K562 (cell line): ENCODE results near the gene SLC25A10. TPM values are rescaled to one million over a fixed set of nuclear protein-coding genes. Genes with fewer than 3 reads are reported as not detected.
A peak's percentile ranks its signal among the peaks of the same experiment; 100 is the strongest.

Experiments used
- AFF1 ChIP-seq, 2 experiments: fragments of 450-650 bp; IDR thresholded peaks; 2 replicates each; pipeline ENCODE4 v1.6.1; 2018; ENCODE audit warnings: mild to moderate bottlenecking in 2 of 2, low read depth in 1 of 2; ENCODE audit not compliant: partially characterized antibody in 2 of 2
- BMI1 ChIP-seq: fragments of 150-350 bp; IDR thresholded peaks from 2 replicates; pipeline ENCODE4 v1.6.1; 2014; ENCODE audit warnings: low read length
- ETV5 ChIP-seq: sonication (generic); formaldehyde crosslinking; IDR thresholded peaks from 2 replicates; pipeline ENCODE4 v1.4.0; 2020; ENCODE audit warnings: low read depth, mild to moderate bottlenecking, missing genetic modification reagents
- GTF2B ChIP-seq: IDR thresholded peaks from 2 replicates; pipeline ENCODE4 v1.6.1; 2011; ENCODE audit not compliant: insufficient read length; ENCODE audit errors: extremely low read depth
- HDAC2 ChIP-seq: fragments of 450-650 bp; IDR thresholded peaks from 2 replicates; pipeline ENCODE4 v1.6.1; 2016; ENCODE audit warnings: mild to moderate bottlenecking
- MXI1 ChIP-seq: IDR thresholded peaks from 2 replicates; pipeline ENCODE4 v1.6.1; 2011; ENCODE audit warnings: low read depth, mild to moderate bottlenecking, improper control_type of control experiment, low read length
- POLR2G ChIP-seq: fragments of 200-400 bp; formaldehyde crosslinking; IDR thresholded peaks from 2 replicates; pipeline ENCODE4 v1.6.1; 2017; ENCODE audit warnings: low read depth, mild to moderate bottlenecking, antibody characterized with exemption, low read length, moderate library complexity
- SIN3A ChIP-seq, 2 experiments: fragments of 150-350 bp in 1 of 2; IDR thresholded peaks; 2 replicates each; pipeline ENCODE4 v1.6.1; 2011 to 2016; ENCODE audit warnings: borderline replicate concordance in 2 of 2, low read depth in 2 of 2, low read length in 2 of 2, mild to moderate bottlenecking in 2 of 2, moderate library complexity in 2 of 2; ENCODE audit not compliant: control insufficient read depth in 1 of 2
- SMARCC2 ChIP-seq: fragments of 450-650 bp; IDR thresholded peaks from 2 replicates; pipeline ENCODE4 v1.6.1; 2017; ENCODE audit warnings: antibody characterized with exemption, moderate library complexity, mild to moderate bottlenecking, low read depth
- TRIM24 ChIP-seq, 2 experiments: fragments of 450-650 bp; IDR thresholded peaks; 2 replicates each; pipeline ENCODE4 v1.6.1; 2016
- TSHZ1 ChIP-seq: fragments of 250-450 bp; sonication (Bioruptor Pico); IDR thresholded peaks from 2 replicates; pipeline ENCODE4 v1.4.0; 2020; ENCODE audit warnings: mild to moderate bottlenecking, moderate library complexity
- ZC3H4 ChIP-seq: sonication (generic); formaldehyde crosslinking; IDR thresholded peaks from 2 replicates; pipeline ENCODE4 v1.9.0; 2021; ENCODE audit warnings: missing genetic modification reagents, borderline replicate concordance
- ZNF140 ChIP-seq: fragments of 250-450 bp; sonication (Bioruptor Pico); IDR thresholded peaks from 2 replicates; pipeline ENCODE4 v1.8.0; 2021; ENCODE audit warnings: moderate library complexity, mild to moderate bottlenecking, inconsistent platforms
- ZNF280B ChIP-seq: fragments of 250-450 bp; sonication (Bioruptor Pico); IDR thresholded peaks from 2 replicates; pipeline ENCODE4 v1.5.1; 2021; ENCODE audit warnings: mild to moderate bottlenecking
- polyA plus RNA-seq, 8 experiments: library from polyadenylated mRNA; depleted of rRNA in 4 of 8; stranded (reverse) in 5 of 8; unstranded in 3 of 8; fragments of >200 nt; fragmentation: Nextera tagmentation in 2 of 8; fragmentation: Illumina TruSeq in 1 of 8; extraction: Ambion mirVana in 2 of 8; extraction: Trizol in 1 of 8; gene quantifications; 2 replicates each; pipeline versions ENCODE4 v1.2.1 to v1.2.3, GENCODE V29; 2011 to 2014; ENCODE audit warnings: inconsistent platforms in 1 of 8, missing spikeins in 1 of 8
- total RNA-seq, 7 experiments: library from RNA; depleted of rRNA in 6 of 7; stranded (reverse); fragments of >200 nt in 6 of 7; fragmentation: Illumina TruSeq in 2 of 7; extraction: Trizol in 2 of 7; gene quantifications; 2 replicates each; pipeline versions ENCODE4 v1.2.1 to v1.2.3, GENCODE V29; 2011 to 2021; ENCODE audit warnings: low replicate concordance in 1 of 7
- TF ChIP-seq, protein P1 (sequence below): fragments of 250-450 bp; sonication (Bioruptor Pico); IDR thresholded peaks from 2 replicates; pipeline ENCODE4 v1.5.0; 2021

The SLC25A10 gene
- total and polyA plus RNA-seq, 9 of the 15 experiments (the other 6 are each of a cell fraction or from before 2014, with no cell fraction given) = 0.10 to 85.6 (median 34.3) TPM

GRCh38 chr17:81741594-81742452, 29.7 kb downstream of the SLC25A10 start (continued):
- TF ChIP-seq GTF2B = no peak
- TF ChIP-seq SMARCC2 = no peak
- TF ChIP-seq, protein P1, sequence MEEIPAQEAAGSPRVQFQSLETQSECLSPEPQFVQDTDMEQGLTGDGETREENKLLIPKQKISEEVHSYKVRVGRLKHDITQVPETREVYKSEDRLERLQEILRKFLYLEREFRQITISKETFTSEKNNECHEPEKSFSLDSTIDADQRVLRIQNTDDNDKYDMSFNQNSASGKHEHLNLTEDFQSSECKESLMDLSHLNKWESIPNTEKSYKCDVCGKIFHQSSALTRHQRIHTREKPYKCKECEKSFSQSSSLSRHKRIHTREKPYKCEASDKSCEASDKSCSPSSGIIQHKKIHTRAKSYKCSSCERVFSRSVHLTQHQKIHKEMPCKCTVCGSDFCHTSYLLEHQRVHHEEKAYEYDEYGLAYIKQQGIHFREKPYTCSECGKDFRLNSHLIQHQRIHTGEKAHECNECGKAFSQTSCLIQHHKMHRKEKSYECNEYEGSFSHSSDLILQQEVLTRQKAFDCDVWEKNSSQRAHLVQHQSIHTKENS (CRISPR knock-in tag) = no peak
- TF ChIP-seq ETV5 (CRISPR knock-in tag) = no peak
- TF ChIP-seq ZC3H4 (CRISPR knock-in tag) = no peak
- TF ChIP-seq BMI1 = no peak
- TF ChIP-seq HDAC2 = no peak
- TF ChIP-seq AFF1 (IDR thresholded peaks at IDR 0.05; ENCODE audit: low read depth in 1 of 2, partially characterized antibody in 2 of 2) = no peak
- no peak for TF ChIP-seq MXI1
- TF ChIP-seq ZNF140 (CRISPR knock-in tag) = no peak
- peak; percentile 39 to 60; a peak in 3 of 4 replicates for TF ChIP-seq TRIM24 (IDR thresholded peaks at IDR 0.05)
- no peak for TF ChIP-seq POLR2G
- TF ChIP-seq SIN3A (IDR thresholded peaks at IDR 0.05; ENCODE audit: borderline replicate concordance in 2 of 2, control insufficient read depth in 1 of 2, low read depth in 2 of 2, low read length in 2 of 2) = no peak
- TF ChIP-seq TSHZ1 = no peak
- TF ChIP-seq ZNF280B = no peak
